ENCODE data around the gene GNAS-AS1. TPM values are rescaled to one million over a fixed set of nuclear protein-coding genes. Genes with fewer than 3 reads are reported as not detected.

GNAS-AS1 gene
- total and polyA plus RNA-seq, 10 of the 15 experiments (the other 5 are each of a cell fraction or from before 2014, with no cell fraction given): 0.06 to 2.7 (median 1.2) TPM

DNA sequence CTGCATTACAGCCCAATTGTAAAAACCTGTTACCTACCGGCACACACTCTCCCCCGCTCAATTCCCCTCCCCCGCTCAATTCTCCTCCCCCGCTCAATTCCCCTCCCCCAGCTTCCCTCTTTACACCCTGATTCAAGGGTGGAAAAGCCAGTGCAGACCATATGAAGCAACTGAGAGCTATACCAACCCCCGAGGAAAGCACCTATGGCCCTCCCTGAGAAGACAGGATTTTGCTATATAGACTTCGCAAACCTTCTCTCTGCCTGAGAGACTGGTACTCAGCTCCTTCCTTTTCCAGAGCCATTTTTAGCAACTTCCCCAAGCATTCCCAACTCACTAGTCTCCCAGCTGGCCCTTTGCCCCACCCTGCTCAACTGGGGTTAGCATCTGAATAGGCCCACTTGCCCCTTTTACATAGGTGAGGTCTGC lies 7.6 kb downstream of the GNAS-AS1 start:
- H3K27ac ChIP-seq (ENCODE audit: control insufficient read depth, insufficient read depth): no peak overlapping the region
- no peak overlapping the region for H2AFZ ChIP-seq (ENCODE audit: control insufficient read depth, low read depth, low read length)
- no peaks in the 10 kb centered on the region for H4K20me1 ChIP-seq (ENCODE audit: control insufficient read depth, insufficient read depth)
- BruUV-seq (replicated peaks): no TSS peak
- intact Hi-C loops (cut with micrococcal nuclease; ENCODE audit: unreplicated experiment): no loop called here
- no peak overlapping the region for H3K4me3 ChIP-seq
- H3K27me3 ChIP-seq (replicated peaks in 1 of 2; ENCODE audit: control insufficient read depth in 2 of 2, insufficient read depth in 2 of 2, low read length in 1 of 2): peaks cover 0 to 2% of the 10 kb centered on the region in 2 experiments; a peak in 3 of 4 replicates
- DNase-seq (ENCODE audit: low read depth, low spot score) (no peak), FAIRE-seq (no peak), ATAC-seq (no peak)
- POLR2A ChIA-PET: no interaction called here
- H3K79me2 ChIP-seq (ENCODE audit: control insufficient read depth, insufficient read depth, low read length): no peaks in the 10 kb centered on the region
- CTCF ChIA-PET: no interaction called here
- WGBS (ENCODE audit: insufficient coverage, insufficient replicate concordance, low lambda C conversion rate, missing lambda C conversion rate): 71% methylated on average over 5 of the region's 6 CpGs
- no peak overlapping the region for H3K9ac ChIP-seq (ENCODE audit: control insufficient read depth, insufficient read depth, low read length)
- SMC1A ChIA-PET (ENCODE audit: uncharacterized antibody, unreplicated experiment): no interaction called here
- TF ChIP-seq, protein P1, sequence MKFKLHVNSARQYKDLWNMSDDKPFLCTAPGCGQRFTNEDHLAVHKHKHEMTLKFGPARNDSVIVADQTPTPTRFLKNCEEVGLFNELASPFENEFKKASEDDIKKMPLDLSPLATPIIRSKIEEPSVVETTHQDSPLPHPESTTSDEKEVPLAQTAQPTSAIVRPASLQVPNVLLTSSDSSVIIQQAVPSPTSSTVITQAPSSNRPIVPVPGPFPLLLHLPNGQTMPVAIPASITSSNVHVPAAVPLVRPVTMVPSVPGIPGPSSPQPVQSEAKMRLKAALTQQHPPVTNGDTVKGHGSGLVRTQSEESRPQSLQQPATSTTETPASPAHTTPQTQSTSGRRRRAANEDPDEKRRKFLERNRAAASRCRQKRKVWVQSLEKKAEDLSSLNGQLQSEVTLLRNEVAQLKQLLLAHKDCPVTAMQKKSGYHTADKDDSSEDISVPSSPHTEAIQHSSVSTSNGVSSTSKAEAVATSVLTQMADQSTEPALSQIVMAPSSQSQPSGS (IDR thresholded peaks at IDR 0.05; ENCODE audit: low read length): no peak
- TF ChIP-seq NR2F1 (conservative IDR thresholded peaks at IDR 0.05) (no peak), CBX3 (IDR thresholded peaks at IDR 0.05; ENCODE audit: borderline replicate concordance, low read depth) (no peak), TARDBP (IDR thresholded peaks at IDR 0.05; ENCODE audit: borderline replicate concordance) (no peak), YY1 (IDR thresholded peaks at IDR 0.05; ENCODE audit: low read depth, low read length) (no peak), EP300 (IDR thresholded peaks at IDR 0.05; ENCODE audit: borderline replicate concordance in 1 of 2, control insufficient read depth in 1 of 2, low read depth in 2 of 2, low read length in 2 of 2) (no peak), SMAD1 (IDR thresholded peaks at IDR 0.05; ENCODE audit: low read depth, partially characterized antibody) (no peak), NR2C2 (IDR thresholded peaks at IDR 0.05; ENCODE audit: borderline replicate concordance, control insufficient read depth, insufficient read length, low read depth) (no peak), RBBP5 (conservative IDR thresholded peaks at IDR 0.05) (no peak), RFX5 (IDR thresholded peaks at IDR 0.05; ENCODE audit: low read depth, low read length) (no peak)
- TF ChIP-seq, protein P2, sequence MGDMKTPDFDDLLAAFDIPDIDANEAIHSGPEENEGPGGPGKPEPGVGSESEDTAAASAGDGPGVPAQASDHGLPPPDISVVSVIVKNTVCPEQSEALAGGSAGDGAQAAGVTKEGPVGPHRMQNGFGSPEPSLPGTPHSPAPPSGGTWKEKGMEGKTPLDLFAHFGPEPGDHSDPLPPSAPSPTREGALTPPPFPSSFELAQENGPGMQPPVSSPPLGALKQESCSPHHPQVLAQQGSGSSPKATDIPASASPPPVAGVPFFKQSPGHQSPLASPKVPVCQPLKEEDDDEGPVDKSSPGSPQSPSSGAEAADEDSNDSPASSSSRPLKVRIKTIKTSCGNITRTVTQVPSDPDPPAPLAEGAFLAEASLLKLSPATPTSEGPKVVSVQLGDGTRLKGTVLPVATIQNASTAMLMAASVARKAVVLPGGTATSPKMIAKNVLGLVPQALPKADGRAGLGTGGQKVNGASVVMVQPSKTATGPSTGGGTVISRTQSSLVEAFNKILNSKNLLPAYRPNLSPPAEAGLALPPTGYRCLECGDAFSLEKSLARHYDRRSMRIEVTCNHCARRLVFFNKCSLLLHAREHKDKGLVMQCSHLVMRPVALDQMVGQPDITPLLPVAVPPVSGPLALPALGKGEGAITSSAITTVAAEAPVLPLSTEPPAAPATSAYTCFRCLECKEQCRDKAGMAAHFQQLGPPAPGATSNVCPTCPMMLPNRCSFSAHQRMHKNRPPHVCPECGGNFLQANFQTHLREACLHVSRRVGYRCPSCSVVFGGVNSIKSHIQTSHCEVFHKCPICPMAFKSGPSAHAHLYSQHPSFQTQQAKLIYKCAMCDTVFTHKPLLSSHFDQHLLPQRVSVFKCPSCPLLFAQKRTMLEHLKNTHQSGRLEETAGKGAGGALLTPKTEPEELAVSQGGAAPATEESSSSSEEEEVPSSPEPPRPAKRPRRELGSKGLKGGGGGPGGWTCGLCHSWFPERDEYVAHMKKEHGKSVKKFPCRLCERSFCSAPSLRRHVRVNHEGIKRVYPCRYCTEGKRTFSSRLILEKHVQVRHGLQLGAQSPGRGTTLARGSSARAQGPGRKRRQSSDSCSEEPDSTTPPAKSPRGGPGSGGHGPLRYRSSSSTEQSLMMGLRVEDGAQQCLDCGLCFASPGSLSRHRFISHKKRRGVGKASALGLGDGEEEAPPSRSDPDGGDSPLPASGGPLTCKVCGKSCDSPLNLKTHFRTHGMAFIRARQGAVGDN (IDR thresholded peaks at IDR 0.05): no peak
- in situ Hi-C loops (cut with MboI): no loop called here
- no peaks in the 10 kb centered on the region; the same call in 1 of the 3 replicates for H3K9me3 ChIP-seq (replicated peaks; ENCODE audit: control insufficient read depth, insufficient read depth, low read length)
- H3K4me1 ChIP-seq (ENCODE audit: control insufficient read depth, insufficient read depth, low read length): no peaks in the 10 kb centered on the region
- RAD21 ChIA-PET (ENCODE audit: unreplicated experiment): no interaction called here
- H3K4me2 ChIP-seq (ENCODE audit: control insufficient read depth, insufficient read depth): no peak overlapping the region
- no peaks in the 10 kb centered on the region for H3K36me3 ChIP-seq (ENCODE audit: control insufficient read depth in 2 of 2, insufficient read depth in 2 of 2, low read length in 1 of 2)
